Measurements from ENCODE around the gene DPYD.

DNA sequence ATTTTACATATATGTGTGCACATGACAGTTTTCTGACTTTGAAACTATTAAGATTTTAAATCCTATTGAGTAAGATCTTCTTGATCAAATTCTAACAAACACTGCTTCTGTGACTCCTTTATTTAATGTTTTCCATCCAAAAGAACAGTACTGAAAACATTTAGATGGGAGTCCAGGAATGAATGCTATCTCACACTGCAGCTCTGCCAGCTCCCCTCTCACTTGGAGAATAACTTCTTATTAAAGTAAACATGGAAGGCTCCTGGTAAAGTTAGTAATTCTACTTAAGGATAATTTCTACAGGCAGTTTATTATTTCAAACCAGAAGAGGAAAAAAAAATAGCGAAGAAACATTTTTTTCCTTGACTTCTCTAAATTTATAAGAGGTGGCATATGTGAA lies 349.1 kb downstream of the DPYD start:
- TF ChIP-seq ELF4 (IDR thresholded peaks at IDR 0.05) (no peak), LEF1 (IDR thresholded peaks at IDR 0.05; ENCODE audit: borderline replicate concordance) (no peak), FOXA1 (IDR thresholded peaks at IDR 0.05) (no peak)

All from HEK293T (cell line).